Measurements from ENCODE around the gene GEMIN2.

- no peak for TF ChIP-seq CTCF (IDR thresholded peaks at IDR 0.05; ENCODE audit: extremely low read depth in 1 of 2, insufficient read depth in 1 of 2, low read depth in 1 of 2, low read length in 2 of 2)
- no peak for TF ChIP-seq EZH2 (IDR thresholded peaks at IDR 0.05; ENCODE audit: borderline replicate concordance, low read depth, low read length, severe bottlenecking)
- TF ChIP-seq FOS (IDR thresholded peaks at IDR 0.05; ENCODE audit: borderline replicate concordance, insufficient read depth, low read length), result no peak
- no peak for TF ChIP-seq MAX (IDR thresholded peaks at IDR 0.05; ENCODE audit: insufficient read depth, insufficient read length)
- TF ChIP-seq JUN (IDR thresholded peaks at IDR 0.05; ENCODE audit: borderline replicate concordance, insufficient read depth, insufficient read length, low read depth), result peak; percentile 58
Measured at GRCh38 chr14:39174560-39175444, 60.7 kb downstream of the GEMIN2 start, which contains the start of gene PNN.

Data from endothelial cell of umbilical vein (primary cell).